ENCODE data around the gene CIB2. TPM values are rescaled to one million over a fixed set of nuclear protein-coding genes. Genes with fewer than 3 reads are reported as not detected.

Gene CIB2
- total RNA-seq, 1 donor from 2014 or later = 16.4 TPM

DNA sequence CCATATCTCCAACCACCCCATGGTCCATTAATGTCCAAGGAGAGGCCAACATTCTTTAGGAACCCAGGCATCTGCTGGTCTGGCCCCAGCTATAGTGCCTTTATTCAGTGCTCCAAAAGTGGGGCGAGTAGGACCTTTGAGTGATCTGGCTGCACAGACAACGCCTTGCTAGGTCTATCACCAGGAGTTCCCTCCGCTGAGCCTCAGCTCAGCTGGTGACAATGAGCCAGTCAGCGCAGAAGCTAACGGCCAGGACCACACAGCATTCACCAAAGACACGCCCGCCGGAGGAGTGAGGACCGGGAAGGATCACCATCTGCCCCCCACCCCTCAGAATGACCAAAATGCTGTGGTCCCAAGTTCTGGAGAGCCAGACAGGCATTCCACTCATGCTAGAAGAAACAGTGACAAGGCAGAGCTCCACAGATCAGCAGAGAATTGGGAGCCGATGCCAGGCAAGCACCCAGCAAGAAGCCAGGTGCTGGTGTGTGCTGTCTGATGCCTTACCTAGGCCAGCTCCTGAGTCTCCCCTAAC, 72.8 kb downstream of the CIB2 start:
- Mint-ChIP-seq H3K27me3 (ENCODE audit: unreplicated experiment) (peaks cover 4% of the 10 kb centered on the region), H3K36me3 (ENCODE audit: low read depth, unreplicated experiment) (no peaks in the 10 kb centered on the region), H3K4me3 (ENCODE audit: unreplicated experiment) (no peak overlapping the region), H3K4me1 (ENCODE audit: unreplicated experiment) (peaks cover 14% of the 10 kb centered on the region), H3K27ac (ENCODE audit: unreplicated experiment) (no peak overlapping the region), H3K9me3 (ENCODE audit: unreplicated experiment) (no peaks in the 10 kb centered on the region)
- TF ChIP-seq, protein P1, sequence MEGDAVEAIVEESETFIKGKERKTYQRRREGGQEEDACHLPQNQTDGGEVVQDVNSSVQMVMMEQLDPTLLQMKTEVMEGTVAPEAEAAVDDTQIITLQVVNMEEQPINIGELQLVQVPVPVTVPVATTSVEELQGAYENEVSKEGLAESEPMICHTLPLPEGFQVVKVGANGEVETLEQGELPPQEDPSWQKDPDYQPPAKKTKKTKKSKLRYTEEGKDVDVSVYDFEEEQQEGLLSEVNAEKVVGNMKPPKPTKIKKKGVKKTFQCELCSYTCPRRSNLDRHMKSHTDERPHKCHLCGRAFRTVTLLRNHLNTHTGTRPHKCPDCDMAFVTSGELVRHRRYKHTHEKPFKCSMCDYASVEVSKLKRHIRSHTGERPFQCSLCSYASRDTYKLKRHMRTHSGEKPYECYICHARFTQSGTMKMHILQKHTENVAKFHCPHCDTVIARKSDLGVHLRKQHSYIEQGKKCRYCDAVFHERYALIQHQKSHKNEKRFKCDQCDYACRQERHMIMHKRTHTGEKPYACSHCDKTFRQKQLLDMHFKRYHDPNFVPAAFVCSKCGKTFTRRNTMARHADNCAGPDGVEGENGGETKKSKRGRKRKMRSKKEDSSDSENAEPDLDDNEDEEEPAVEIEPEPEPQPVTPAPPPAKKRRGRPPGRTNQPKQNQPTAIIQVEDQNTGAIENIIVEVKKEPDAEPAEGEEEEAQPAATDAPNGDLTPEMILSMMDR (IDR thresholded peaks at IDR 0.05; ENCODE audit: unreplicated experiment) = no peak
- DNase-seq (ENCODE audit: low spot score) = no peak

DNA sequence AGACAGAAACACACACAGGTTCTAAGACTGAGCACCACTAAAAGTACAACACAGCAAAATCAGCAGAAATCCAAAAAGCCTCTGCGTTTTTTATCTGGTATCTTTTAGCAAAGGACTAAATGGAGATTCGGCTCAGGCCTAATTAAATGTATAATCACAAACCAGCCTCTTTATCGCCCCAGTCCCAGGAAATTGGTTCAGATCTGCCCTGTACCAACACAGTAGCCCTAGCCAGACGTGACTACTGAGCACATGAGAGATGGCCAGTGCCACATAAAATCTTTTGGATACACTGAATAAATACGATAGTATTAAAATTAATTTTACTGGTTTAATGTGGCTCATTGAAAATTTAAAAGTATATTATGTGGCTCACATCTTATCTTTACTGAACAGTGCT, 73.4 kb downstream of the CIB2 start:
- Mint-ChIP-seq H3K36me3 (ENCODE audit: low read depth, unreplicated experiment) (no peaks in the 10 kb centered on the region), H3K4me1 (ENCODE audit: unreplicated experiment) (peaks cover 14% of the 10 kb centered on the region), H3K9me3 (ENCODE audit: unreplicated experiment) (no peaks in the 10 kb centered on the region), H3K27ac (ENCODE audit: unreplicated experiment) (no peak overlapping the region), H3K4me3 (ENCODE audit: unreplicated experiment) (no peak overlapping the region), H3K27me3 (ENCODE audit: unreplicated experiment) (peaks cover 4% of the 10 kb centered on the region)
- no peak for DNase-seq (ENCODE audit: low spot score)
- TF ChIP-seq, protein P1 (IDR thresholded peaks at IDR 0.05; ENCODE audit: unreplicated experiment) = no peak

DNA sequence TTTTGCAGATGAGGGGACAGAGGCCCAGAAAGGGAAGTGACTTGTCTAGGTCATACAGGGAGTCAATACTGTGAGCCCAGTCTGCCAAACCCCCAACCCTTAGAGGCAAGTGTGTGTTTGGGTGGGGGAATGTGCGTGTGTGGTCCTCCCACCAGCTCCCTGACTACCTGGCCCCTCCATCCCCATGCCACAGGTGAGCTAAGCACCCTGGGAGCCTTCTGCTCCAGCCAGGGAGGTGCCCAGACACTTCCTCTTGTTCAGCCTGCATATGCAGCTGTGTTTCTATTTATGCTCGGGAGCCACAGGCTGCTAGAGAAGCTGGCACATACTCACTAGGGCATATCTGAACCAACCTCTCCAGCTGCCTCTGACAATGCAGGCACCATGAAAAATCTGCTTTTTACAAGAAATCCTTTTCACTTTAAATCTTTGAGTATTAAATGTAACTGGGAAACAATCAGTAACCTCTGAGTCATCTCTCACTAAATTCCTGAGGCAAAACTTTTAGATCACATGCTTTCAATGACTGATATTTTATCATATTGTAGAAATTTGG, 74.5 kb downstream of the CIB2 start:
- Mint-ChIP-seq H3K4me1 (ENCODE audit: unreplicated experiment) (peaks cover 19% of the 10 kb centered on the region), H3K9me3 (ENCODE audit: unreplicated experiment) (no peaks in the 10 kb centered on the region), H3K36me3 (ENCODE audit: low read depth, unreplicated experiment) (no peaks in the 10 kb centered on the region), H3K27me3 (ENCODE audit: unreplicated experiment) (peaks cover 4% of the 10 kb centered on the region), H3K4me3 (ENCODE audit: unreplicated experiment) (no peak overlapping the region), H3K27ac (ENCODE audit: unreplicated experiment) (no peak overlapping the region)
- TF ChIP-seq, protein P1 (IDR thresholded peaks at IDR 0.05; ENCODE audit: unreplicated experiment) = no peak
- DNase-seq (ENCODE audit: low spot score) = no peak

DNA sequence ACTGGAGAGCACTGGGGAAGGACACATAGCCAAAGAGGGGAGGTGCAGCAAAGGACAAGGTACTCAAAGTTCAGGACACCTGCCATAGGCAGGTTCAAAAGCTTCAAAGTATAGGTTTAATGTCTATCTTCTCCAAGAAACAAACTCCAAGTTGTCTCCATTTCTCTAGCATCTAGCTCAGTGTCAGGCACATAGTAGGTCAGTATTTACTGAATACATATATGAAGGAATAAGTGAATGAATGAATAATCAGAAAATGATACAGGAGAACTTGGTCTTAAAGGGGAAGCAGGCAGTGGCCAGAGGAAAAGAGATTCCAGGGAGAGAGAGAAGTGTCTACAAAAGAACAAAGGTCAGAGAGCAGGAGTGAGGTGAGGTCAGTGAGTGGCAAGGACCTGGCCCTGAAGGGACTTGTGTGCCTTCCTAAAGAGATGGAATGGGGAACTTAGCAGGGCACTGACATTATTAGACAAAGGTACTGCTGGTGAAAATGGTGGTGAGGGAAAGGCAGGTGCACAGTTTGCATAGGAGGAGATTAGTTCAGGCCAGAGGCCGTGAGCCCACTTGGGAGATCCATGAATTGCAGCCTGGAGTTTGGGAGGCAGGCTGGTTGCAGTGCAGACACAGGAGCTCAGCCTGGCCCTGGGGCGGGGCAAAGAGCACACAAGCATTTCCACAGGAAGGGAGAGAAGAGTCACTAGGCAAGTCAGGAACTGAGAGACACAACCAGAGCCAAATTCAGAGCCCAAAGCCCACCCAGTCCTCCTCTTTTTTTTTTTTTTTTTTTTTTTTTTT, 75.1 kb downstream of the CIB2 start:
- Mint-ChIP-seq H3K4me1 (ENCODE audit: unreplicated experiment) (peaks cover 24% of the 10 kb centered on the region), H3K4me3 (ENCODE audit: unreplicated experiment) (no peak overlapping the region), H3K36me3 (ENCODE audit: low read depth, unreplicated experiment) (no peaks in the 10 kb centered on the region), H3K27me3 (ENCODE audit: unreplicated experiment) (peaks cover 4% of the 10 kb centered on the region), H3K27ac (ENCODE audit: unreplicated experiment) (peak overlapping the region; percentile 5), H3K9me3 (ENCODE audit: unreplicated experiment) (no peaks in the 10 kb centered on the region)
- peak; percentile 18 for DNase-seq (ENCODE audit: low spot score)
- TF ChIP-seq, protein P1 (IDR thresholded peaks at IDR 0.05; ENCODE audit: unreplicated experiment) = no peak

DNA sequence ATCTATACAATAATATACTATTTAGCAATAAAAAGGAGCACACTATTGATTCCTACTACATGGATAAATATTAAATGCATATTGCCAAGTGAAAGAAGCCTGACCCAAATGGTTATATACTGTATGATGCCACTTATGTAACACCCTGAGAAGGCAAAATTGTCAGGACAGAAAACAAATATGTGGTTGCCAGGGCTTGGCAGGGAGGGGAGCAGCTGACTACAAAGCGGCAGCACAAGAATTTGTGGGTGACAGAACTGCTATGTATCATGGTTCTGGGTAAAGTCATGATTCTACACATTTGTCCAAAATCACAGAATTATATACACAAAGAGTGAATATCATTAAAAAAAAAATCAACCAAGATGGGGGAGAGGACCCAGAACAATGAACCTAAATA, 76.3 kb downstream of the CIB2 start:
- no peaks in the 10 kb centered on the region for H3K36me3 Mint-ChIP-seq (ENCODE audit: low read depth, unreplicated experiment)
- peaks cover 4% of the 10 kb centered on the region for H3K27me3 Mint-ChIP-seq (ENCODE audit: unreplicated experiment)
- H3K4me3 Mint-ChIP-seq (ENCODE audit: unreplicated experiment) = no peak overlapping the region
- no peak overlapping the region for H3K27ac Mint-ChIP-seq (ENCODE audit: unreplicated experiment)
- TF ChIP-seq, protein P1 (IDR thresholded peaks at IDR 0.05; ENCODE audit: unreplicated experiment) = no peak
- peaks cover 30% of the 10 kb centered on the region for H3K4me1 Mint-ChIP-seq (ENCODE audit: unreplicated experiment)
- DNase-seq (ENCODE audit: low spot score) = no peak
- H3K9me3 Mint-ChIP-seq (ENCODE audit: unreplicated experiment) = no peaks in the 10 kb centered on the region
